Stimulated activated CD8-positive, alpha-beta memory T cell treated with anti-CD3 and anti-CD28 coated beads, Interleukin-2, amount 100 ng/mL, for 48 hours (primary cell): ENCODE data around the gene F11.
"Not testable (repeated sequence)": the region's sequence is repeated elsewhere in the genome, so short reads cannot be mapped to it uniquely, and the experiment has no call there.

Source experiments
- DNase-seq, 2 donors: peaks; one replicate each; pipeline ENCODE4 v3.0.0-alpha.2; 2020; ENCODE audit warnings: low read depth in 2 of 2

The F11 gene

DNA sequence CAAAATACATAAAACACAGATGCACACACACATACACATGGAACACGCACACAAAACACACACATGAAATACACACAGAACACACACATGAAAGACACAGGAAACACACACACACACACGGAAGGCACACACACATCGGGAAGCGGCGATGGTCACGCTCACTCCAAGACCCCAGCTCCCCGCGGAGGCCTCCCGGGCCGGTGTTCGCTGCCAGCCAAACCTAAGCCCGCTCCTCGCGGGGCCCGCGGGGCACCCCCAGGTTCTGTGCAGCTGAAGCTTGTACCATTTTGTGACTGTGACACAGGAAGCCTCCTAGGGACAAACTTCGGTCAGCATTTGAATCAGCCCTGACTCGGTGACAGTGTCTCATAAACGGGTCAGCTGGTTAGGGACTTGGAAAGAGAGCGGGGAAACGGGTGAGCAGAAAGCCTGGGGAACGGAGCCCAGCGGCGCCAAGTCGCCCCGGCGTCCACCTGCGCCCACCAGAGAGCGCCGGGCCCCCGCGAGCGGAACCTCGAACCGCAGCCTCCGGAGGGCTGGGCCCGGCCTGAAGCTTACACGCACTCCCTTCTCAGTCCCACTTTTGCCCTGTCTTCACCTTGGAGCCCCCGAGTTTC, 32.1 kb downstream of the F11 start:
- DNase-seq = no peak

DNA sequence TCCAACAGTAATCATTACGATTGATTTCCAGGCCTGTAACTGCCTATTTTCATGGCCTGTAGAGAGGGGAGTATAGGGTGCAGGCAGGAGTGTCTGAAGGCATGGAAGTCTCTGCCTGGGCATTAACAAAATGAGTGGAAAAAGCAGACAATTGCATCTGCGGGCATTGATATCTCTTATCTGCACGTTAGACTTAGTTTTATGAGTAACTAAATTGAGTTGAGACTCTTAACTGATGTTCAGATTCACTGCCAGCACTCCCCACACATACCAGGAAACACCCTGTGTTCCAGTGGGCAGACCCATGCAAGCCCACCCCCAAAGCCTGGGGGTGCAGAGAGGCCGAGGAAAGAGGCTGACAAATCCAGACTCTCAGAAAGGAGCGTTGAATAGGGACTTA, 33.3 kb downstream of the F11 start:
- no peak for DNase-seq

DNA sequence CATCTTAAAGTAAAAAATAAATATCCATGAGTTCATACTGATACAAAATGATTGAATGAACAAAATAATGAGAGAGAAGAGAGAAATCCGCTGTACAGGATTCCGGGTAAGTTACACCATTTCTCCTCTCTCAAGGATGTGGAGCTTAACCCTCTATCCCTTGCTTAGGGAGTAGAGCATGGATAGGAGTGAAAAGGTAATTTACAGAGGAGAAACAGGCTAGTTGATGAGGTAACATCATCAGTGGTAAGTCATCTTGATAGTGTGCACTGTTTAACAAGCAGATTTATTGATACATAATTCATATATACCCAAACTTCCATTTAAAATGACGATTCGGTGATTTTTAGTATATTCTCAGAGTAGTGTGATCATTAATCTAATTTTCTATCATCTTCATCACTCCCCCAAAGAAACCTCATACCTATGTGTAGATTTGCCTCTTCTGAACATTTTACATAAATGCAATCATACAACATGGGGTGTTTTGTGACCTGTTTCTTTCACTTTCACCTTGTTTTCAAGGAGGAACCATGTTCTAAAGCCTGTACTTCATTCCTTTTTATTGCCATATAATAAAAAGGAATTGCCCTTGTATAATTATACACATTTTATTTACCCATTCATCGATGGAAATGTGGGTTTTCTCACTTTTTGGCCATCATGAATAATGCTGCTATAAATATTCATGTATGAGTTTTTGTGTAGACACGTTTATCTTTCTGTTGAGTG, 34.8 kb downstream of the F11 start:
- DNase-seq = no peak

DNA sequence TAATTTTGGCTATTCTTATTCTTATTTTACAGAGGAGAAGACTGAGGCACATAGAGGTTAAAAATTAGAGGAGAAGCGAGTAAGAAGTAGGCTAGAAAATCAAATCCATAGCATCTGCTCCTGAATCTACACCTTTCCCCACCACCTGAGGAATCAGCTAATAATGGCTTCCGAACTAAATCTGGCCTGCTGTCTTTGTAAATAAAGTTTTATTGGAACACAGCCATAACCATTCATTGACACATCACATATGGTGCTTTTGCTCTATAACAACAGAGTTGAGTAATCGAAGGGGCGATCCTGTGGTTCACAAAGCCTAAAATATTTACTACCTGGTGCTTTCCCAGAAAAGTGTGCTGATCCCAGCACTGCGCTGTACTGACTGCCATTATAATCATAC, 38.2 kb downstream of the F11 start:
- DNase-seq = no peak

DNA sequence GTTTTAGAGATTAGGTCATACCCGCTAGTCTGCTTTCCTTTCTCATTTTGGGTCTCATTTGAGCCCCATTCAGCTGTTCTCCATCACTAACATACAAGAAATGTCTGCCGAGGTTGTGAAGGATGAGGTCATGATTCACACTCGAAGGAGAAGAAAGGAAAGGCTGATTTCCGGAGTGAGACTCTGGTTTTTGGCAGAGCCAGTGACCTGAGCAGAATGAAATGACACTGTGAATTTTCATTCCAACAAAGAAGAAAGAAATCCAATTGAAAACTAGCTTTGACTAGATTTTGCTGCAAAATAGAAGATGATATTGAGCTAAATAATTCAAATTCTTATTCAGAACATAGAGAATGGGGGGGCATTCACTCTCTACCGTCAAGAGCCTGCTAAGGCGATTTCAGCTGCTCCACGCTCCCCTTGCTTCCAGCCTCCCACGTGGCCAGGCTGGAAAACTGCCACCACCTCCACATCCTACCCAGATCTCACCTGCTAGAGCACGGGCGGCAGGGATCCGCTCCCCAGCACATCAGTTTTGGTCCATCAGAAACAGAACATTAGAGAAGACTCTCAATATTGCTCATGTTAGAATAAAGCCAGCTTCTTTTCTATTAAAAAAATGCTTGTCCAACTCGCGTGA, 39.0 kb downstream of the F11 start:
- no peak for DNase-seq

DNA sequence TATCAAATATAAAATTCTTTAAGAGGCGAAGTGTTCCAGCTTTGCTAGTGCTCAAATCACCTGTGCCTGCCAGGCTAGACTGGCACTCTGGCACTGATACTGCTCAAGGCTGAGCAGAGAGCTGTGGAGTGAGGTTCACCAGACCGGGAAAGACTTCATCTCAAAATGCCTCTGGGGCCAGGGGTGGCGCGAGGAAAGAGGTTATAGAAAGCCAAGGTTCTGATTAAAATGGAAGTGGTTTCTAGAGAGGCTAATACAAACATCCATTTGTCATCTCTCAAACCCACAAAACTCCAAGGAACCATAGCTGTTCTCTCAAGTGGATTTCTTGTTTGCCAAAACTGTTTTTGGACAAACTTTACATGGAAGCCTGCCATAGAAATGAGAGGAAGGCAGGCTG, 41.5 kb downstream of the F11 start:
- DNase-seq = no peak

DNA sequence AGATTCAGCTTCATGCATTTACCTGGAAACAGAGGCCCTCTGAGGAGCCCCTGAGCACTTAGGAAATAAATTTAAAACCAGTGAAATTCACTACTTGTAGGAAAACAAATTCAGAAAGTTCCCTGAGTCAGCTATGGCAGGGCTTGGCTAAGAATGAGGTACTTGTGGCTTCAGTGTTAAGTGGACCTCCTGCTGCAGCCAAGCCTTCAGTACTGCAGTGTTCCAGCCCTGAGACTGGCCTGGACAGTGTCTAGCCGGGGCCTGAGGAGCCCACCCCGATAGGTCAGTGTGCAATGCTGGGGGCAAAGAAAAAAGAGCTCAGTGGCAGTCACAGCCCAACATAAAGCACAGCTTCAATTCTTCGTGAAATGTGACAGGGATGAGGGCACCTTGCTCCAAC, 41.9 kb downstream of the F11 start:
- no peak for DNase-seq

DNA sequence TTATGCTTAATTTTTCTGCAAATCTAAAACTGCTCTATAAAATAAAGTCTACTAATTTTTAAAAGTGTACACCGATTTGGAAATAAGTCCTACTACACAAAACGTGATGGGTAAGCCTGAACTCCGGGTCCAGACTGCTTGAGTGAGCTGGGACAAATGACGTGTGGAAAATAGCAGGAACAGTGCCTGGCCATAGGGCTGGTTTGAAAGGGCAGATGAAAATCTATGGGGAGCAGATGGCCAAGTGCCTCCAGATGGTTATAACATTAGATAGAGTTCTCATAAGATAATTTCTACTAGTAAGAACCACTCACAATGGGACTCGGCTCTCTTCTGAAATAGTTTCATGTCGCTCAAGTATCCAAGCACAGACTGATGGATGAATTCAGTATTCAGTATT, 52.5 kb downstream of the F11 start:
- no peak for DNase-seq

DNA sequence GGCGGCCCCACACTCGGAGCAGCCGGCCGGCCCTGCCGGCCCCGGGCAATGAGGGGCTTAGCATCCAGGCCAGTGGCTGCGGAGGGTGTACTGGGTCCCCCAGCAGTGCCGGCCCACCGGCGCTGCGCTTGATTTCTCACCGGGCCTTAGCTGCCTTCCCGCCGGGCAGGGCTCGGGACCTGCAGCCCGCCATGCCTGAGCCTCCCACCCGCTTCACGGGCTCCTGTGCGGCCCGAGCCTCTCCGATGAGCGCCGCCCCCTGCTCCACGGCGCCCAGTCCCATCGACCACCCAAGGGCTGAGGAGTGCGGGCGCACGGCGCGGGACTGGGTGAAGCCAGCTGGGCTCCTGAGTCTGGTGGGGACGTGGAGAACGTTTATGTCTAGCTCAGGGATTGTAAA, 58.7 kb downstream of the F11 start:
- not testable (repeated sequence) for DNase-seq

DNA sequence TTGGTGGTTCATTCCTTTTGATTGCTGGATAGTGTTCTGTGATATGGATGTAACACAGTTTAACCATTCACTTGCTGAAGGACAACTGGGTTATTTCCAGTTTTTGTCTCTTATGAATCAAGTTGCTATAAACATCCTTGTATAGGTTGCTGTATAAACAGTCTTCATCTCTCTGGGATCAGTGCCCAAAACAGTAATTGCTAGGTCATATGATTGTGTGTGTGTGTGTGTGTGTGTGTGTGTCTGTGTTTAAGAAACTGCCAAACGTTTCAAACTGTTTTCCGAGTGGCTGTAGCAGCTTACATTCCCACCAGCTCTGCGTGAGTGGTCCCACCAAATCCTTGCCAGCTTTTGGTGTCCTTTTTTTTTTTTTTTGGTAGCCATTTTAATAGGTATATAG, 60.4 kb downstream of the F11 start:
- DNase-seq = no peak

DNA sequence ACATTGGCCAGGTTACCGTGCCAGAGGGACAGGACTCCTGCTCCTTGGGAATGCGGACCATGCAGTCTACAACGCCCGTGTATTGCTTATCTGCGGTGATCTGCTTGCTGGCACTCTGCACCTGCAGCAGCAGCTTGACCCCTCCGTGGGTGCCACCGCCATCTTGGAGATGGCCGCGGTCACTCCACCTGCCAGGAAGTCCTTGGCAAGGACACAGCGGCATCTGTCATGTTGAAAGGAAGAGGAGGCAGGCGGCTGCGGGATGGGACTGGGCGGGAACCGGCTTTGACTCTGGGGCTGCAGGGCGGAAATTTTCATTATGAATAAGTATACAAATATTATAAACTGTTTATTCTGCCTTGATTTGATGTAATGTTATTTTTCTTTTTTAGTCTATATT, 63.4 kb downstream of the F11 start:
- no peak for DNase-seq

DNA sequence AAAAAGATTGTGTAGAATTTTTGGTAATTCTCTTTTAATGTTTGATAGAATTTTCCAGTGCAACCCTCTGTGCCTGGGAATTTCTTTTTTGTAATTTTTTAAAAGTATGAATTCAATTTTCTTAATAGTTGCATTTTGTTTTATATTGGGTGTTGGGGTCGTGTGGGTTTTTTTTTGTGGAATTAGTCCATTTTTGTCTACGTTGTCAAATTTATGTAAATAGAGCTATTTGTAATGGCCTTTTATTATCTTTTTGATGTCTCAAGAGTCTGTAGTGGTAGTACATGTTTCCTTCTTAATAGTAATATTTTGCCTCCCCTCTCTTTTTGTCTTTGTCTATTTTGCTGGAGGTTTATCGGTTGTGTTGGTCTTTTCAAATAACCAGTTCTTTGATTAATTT, 64.4 kb downstream of the F11 start:
- DNase-seq = no peak

DNA sequence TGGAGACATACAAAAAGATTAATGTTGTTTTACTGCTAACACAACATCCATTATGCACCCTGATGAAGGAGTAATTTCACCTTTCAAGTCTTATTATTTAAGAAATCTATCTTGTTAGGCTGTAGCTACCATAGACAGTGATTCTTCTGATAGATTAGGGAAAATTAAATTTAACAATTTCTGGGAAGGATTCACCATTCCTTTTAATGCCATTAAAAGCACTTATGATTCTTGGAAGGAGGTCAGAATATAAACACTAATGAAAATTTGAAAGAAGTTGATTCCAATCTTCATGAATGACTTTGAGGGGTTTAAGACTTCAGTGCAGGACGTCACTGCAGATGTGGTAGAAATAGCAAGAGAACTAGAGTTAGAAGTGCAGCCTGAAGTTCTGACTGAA, 69.8 kb downstream of the F11 start:
- DNase-seq = no peak
